NCI-H446 (cell line): ENCODE results near the gene ACKR3.

Experiments
- DNase-seq, 2 experiments: peaks; one replicate each; lab custom pipeline; 2025; lab: John Stamatoyannopoulos, UW

The ACKR3 gene

DNA sequence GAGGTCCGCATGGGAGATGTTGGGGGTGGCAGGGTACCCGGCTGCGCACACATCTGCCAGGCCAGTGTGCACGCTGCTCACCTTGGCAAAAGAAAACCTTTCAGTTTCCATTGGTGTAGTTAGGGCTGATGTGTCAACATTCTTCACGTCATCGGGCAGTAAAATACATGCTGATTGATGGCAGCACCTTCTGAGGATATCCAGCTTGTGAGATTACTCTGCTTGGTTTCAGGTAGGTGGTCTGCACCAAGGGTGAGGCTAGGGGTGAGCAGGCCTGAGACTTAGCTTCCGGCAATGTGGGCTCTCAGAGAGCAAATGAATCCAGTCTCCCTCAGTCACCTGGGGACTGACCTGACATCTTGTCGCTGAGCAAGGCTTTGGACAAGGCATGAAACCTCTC, 19.3 kb upstream of the ACKR3 start:
- DNase-seq: no peak

GRCh38 chr2:236550701-236551465, 18.7 kb upstream of the ACKR3 start:
- DNase-seq: no peak

- DNase-seq: no peak
These were observed 18.0 kb upstream of the ACKR3 start for GRCh38 chr2:236551471-236552211.

- no peak for DNase-seq
These were observed 17.4 kb upstream of the ACKR3 start for GRCh38 chr2:236552212-236552542.

DNA sequence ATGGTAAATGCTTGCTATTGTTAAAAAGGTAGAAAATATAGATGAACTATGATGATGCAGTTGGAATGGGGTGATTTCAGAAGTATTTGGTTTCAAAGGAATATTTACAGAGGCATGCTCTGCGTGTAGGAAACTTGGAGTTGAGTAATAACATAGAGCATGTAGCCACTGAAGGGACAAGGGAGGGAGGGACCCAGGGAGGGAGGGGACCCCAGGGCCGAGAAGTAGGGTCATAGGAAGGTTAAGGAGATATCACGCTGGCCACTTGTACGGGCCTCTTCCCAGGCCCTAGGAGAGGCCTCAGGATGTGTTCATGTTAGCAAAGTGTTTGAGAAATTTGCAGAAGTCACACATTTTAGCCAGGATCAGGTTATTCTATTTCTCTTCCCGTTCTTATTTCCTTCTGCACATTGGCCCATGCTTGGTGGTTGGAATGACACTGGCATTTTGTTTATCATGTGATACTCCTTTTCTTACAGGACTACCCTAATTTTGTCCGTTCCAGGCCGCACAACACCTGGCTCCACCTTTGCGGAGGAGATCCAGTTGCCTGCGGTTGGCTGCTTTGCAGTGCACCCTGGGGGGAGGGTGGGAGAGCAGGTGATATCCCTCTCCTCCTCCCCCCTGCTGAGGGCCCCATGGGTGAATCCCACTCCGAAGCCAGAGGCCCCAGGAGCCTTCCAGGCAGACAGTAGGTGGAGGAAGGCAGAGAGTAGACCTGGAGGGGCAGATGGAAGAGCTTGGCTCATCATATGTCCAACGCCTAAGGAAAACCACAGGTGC, 16.9 kb upstream of the ACKR3 start:
- no peak for DNase-seq

GRCh38 chr2:236553522-236553921, 16.1 kb upstream of the ACKR3 start:
- DNase-seq: no peak

GRCh38 chr2:236554629-236555282, 14.9 kb upstream of the ACKR3 start:
- no peak for DNase-seq

DNA sequence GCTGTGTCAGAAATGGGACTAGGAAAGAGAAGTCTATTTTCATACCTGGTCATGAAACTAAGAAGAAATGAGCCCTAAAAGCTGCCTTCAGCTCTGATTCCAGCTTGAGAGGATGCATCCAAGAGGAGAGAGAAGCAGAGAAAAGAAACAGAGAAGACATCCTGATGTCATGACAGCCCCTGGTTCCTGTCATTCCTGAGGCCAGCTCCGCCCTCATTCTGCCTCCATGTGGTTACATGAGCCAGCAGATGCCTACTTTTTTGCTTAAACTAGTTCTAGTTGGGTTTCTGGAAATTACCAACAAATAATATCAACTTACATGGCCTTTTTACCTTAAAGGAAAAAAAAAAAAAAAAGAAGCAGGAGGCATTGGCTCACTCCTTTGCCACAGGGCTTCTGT, 14.1 kb upstream of the ACKR3 start:
- no peak for DNase-seq

- no peak for DNase-seq
These were observed 12.2 kb upstream of the ACKR3 start for GRCh38 chr2:236557306-236558030.

DNA sequence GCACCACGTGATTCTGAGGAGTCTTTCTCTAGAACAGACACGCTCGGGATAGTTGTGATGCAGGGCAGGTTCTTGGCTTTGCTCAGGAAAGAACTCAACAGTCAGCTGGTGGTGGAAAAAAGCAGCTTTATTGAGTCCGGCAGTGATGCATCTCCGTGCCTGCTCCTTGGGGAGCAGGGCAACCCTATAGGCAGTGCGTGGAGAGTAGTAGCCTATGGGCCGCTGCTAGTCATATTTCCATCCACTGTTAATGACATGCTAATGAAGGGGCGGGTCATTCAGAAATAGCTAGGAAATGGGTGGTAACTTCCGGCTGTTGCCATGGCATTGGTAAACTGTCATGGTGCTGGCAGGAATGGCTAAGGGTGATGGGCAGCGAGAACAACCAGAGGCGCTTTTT, 11.6 kb upstream of the ACKR3 start:
- no peak for DNase-seq

DNA sequence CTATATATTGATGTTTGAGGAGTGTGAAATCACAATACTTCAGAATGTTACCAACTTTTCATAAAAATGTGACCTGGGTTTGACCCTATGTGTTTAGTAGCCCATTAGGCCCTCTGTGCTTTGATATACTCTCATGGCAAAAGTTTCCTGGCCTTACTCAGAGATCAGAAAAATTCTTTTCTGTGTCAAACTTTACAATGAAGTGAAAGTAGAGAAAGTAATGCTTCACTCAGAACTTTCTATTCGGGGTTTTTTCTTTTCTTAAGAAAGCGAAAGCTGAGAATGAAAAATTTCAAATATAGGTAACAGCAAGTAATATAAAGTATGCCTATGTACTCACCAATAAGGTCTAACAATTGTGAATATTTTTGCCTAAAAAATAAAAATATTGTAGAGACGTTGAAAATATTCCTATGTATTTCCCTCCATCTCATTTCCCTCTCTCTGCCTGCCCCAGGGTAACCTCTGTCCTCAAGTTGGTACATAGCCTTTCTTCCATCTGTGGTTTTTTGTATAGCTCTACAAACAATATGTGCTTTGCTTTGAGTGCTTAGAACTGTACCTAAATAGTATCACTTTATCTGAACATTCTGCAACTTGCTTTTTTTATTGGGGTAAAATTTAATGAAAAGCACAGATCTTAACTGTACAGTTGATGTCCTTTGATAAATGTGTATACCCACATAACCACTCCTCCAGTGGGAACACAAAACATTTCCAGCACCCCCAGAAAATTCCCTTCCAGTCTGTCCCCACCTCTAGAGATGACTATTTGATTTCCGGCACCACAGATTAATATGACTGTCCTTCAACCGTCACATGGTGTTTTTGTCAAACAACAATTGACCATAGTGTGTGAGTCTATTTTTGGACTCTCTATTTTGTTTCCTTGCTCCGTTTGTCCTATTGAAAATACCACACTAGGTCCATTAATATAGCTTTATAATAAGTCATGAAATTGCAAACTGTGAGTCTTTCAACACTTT, 10.3 kb upstream of the ACKR3 start:
- DNase-seq: no peak

GRCh38 chr2:236561874-236562273, 7.8 kb upstream of the ACKR3 start:
- DNase-seq: no peak

DNA sequence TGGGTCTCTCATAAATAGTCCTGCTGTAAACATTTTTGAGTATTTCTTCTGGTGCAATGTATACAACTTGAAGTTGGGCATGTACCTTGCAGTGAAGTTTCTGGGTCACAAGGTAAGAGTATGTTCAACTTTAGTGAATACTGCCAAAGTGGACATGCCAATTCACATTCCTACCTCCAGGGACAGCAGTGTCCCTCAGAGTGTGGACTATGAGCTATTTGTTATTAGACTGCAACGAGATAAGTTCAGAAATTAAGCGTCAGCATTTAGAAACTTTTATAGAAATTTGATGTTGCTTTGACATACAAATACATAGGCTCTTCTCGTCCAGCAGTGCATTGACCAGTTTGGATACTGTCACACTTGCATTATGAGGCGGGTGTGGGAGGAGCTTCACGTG, 7.2 kb upstream of the ACKR3 start:
- no peak for DNase-seq

DNA sequence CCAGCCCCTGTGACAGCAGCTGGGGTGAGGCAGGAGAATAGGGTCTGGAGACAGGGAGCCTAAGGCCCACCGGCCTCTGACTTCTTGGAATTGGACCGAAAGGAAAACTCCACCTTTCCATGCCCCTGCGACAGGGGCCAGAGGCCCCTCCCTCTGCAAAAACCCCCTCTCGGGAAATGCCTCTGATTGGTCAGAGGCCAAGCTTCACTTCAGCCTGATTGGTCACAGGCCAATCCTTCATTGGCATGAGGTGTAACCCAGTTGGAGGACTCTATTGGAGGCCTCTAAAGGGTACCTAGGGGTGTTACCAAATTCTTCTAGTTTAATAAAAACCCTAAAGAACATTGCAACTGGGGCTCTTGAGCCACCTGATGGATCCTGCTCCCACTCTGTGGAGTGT, 5.7 kb upstream of the ACKR3 start:
- no peak for DNase-seq

DNA sequence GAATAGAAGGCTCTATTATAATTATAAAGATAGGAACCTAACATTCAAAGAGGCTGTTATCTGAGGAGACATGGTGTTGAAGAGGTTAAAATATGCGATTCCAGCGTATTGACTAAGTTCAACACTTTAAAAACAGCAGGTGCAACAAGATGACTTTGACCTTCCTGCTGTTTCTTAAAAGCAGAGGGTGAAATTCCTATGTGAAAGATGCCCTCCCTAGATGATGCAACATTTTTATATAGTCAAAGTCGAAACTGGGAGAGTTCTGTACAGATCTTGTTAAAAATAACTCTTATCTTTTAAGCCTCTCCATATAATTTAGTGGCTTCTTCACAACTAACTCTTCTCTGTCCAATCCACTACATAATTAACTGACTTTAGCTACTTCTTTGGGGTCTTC, 4.4 kb upstream of the ACKR3 start:
- no peak for DNase-seq

GRCh38 chr2:236565879-236566402, 3.7 kb upstream of the ACKR3 start:
- DNase-seq: no peak

GRCh38 chr2:236566596-236566995, 3.0 kb upstream of the ACKR3 start:
- DNase-seq: no peak

DNA sequence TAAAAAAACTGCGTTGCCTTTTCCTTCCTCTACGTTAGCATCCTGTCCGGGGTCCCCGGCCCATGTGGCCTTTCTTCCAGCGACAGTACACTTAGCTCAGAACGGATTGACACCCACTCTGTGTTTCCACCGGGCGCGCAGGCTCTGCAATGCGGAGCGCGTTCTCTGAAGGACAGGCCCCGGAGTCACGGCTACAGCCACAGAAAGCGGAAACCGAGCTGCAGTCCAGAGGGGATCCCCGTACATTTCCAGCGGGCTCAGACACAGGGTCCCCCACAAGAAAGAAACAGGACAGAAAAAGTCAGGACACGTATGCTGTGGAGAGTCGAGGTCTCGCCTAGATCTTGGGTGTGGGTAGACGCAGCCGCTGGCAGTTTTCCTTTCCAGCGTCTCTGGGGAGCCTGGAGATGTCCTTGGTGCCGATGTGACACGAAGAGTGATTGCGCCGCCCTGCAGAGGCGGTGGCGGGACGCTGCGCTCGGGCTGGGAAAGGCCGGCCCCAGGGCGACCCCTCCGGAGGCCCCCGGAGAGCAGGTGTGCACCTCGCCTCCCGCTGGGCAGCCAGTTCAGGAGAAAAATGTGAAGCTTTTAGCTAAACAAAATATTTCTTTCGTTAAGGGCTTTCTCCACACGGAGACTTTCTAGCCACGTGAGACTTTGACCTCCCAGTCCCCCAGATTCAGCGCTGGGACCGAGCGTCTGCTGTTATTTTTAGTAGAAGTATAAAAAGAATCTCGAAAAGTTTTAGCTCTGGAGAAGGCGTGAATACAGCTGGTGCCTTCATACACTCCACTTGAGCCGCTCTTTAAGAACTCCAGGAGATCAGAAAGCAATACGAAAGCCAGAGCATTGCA, 1.3 kb upstream of the ACKR3 start:
- no peak for DNase-seq

DNA sequence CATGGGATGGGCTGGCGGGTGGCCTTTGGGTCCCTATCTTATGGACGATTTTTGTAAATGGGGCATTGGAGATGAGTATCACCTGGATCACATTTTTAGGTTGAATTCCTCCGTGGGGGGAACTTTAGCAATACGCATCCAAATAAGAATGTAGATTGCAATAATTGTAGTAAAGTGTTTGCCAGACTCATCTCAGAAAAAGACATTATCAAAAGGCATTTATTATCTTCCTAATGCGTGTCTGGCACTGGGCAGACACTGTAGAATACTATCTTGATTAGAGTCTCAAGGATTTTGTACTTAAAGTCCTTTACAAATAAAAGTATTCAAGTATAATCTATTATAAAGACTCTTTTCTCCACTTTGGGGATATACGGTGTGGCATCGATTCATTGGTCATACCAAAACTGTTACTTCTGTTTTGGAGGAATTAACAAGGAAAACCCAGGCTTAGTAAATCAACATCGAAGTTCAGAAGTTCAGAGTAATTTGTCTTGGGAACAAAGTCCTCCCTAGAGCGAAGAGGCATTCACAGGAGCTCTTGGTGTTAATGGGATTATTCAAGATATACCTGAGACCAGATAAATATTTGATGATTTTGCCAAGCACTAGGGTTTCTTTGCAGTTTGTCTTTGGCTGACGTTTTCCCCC, 578 bp upstream of the ACKR3 start:
- DNase-seq: no peak
